PC-9 (cell line): Measurements from ENCODE around the gene SH3GL3. TPM values are rescaled to one million over a fixed set of nuclear protein-coding genes. Genes with fewer than 3 reads are reported as not detected.

Experiments
- BruUV-seq: library from RNA; stranded (reverse); fragments of 400-500 nt; replicated peaks from 2 replicates; lab custom pipeline; 2021; lab: Mats Ljungman, UMichigan
- CTCF ChIA-PET: fragments of 300-600 bp; sonication (Branson Sonifier 250); formaldehyde crosslinking; loops from one replicate; lab custom pipeline; 2022; ENCODE audit warnings: antibody characterized with exemption; lab: Charles Lee
- POLR2A ChIA-PET: fragments of 300-600 bp; sonication (Branson Sonifier 250); formaldehyde crosslinking; loops from one replicate; lab custom pipeline; 2022; ENCODE audit warnings: antibody characterized with exemption; ENCODE audit not compliant: unreplicated experiment; lab: Charles Lee
- DNase-seq, 2 experiments: peaks; one replicate each; pipeline versions ENCODE4 v3.0.0 to v3.0.0-alpha.2; 2015 to 2022; ENCODE audit warnings: mixed read lengths in 1 of 2
- H2AFZ ChIP-seq: fragments of 200-600 bp; sonication (generic); 2 replicates; pipeline ENCODE4 v1.8.1; 2017; ENCODE audit warnings: antibody characterized with exemption
- H3F3A ChIP-seq: fragments of 200-600 bp; sonication (generic); 2 replicates; pipeline ENCODE4 v1.8.1; 2017; ENCODE audit warnings: antibody characterized with exemption, mild to moderate bottlenecking, low read depth; ENCODE audit not compliant: insufficient read depth
- H3K27ac ChIP-seq: fragments of 200-600 bp; sonication (generic); 2 replicates; pipeline ENCODE4 v1.6.1; 2016; ENCODE audit warnings: mixed run types
- H3K27me3 ChIP-seq: fragments of 200-600 bp; sonication (generic); 2 replicates; pipeline ENCODE4 v1.6.1; 2016; ENCODE audit warnings: low read depth, mixed run types; ENCODE audit not compliant: insufficient read depth
- H3K36me3 ChIP-seq: fragments of 200-600 bp; sonication (generic); 2 replicates; pipeline ENCODE4 v1.6.1; 2016; ENCODE audit warnings: low read depth, mixed run types
- H3K4me1 ChIP-seq: fragments of 200-600 bp; sonication (generic); replicated peaks from 2 replicates; pipeline ENCODE4 v1.6.1; 2016; ENCODE audit warnings: mixed run types; ENCODE audit not compliant: insufficient read depth
- H3K4me2 ChIP-seq: fragments of 200-600 bp; sonication (generic); 2 replicates; pipeline ENCODE4 v1.6.1; 2017; ENCODE audit warnings: mixed run types
- H3K4me3 ChIP-seq: fragments of 200-600 bp; sonication (generic); 2 replicates; pipeline ENCODE4 v1.6.1; 2016; ENCODE audit warnings: mixed run types
- H3K79me2 ChIP-seq: fragments of 200-600 bp; sonication (generic); 2 replicates; pipeline ENCODE4 v1.6.1; 2017; ENCODE audit warnings: low read depth, mixed run types
- H3K9me2 ChIP-seq: fragments of 200-600 bp; sonication (generic); 2 replicates; pipeline ENCODE4 v1.8.1; 2017; ENCODE audit warnings: mild to moderate bottlenecking; ENCODE audit not compliant: insufficient read depth
- H3K9me3 ChIP-seq: fragments of 200-600 bp; sonication (generic); 2 replicates; pipeline ENCODE4 v1.8.1; 2016; ENCODE audit warnings: low read depth; ENCODE audit not compliant: insufficient read depth
- H4K20me1 ChIP-seq: fragments of 200-600 bp; sonication (generic); 2 replicates; pipeline ENCODE4 v1.8.1; 2017; ENCODE audit not compliant: insufficient read depth
- CTCF ChIP-seq: fragments of 200-600 bp; sonication (generic); conservative IDR thresholded peaks from 2 replicates; pipeline ENCODE4 v1.6.1; 2017; ENCODE audit warnings: mixed run types, antibody characterized with exemption, mild to moderate bottlenecking, moderate library complexity
- EZH2 ChIP-seq: fragments of 200-600 bp; sonication (generic); IDR thresholded peaks from 2 replicates; pipeline ENCODE4 v1.8.0; 2017; ENCODE audit warnings: antibody characterized with exemption, low read depth
- intact Hi-C: fragments of 100-400 bp; cut with micrococcal nuclease; formaldehyde crosslinking; loops from one replicate; pipeline ENCODE4 v1.10.0; 2022; ENCODE audit not compliant: unreplicated experiment
- total RNA-seq: library from RNA; stranded (reverse); gene quantifications from 2 replicates; pipeline ENCODE4 v1.2.3, GENCODE V29; 2021

SH3GL3 gene
- total RNA-seq, 1 experiment from 2014 or later = 0.22 TPM

GRCh38 chr15:83554558-83554957 lies 107.4 kb downstream of the SH3GL3 start:
- H4K20me1 ChIP-seq = no peaks in the 10 kb centered on the region
- intact Hi-C loops = no loop called here
- no peaks in the 10 kb centered on the region for H3K4me1 ChIP-seq
- no peak for DNase-seq
- H3F3A ChIP-seq = no peaks in the 10 kb centered on the region
- CTCF ChIA-PET = no interaction called here
- no peaks in the 10 kb centered on the region for H3K9me2 ChIP-seq
- TF ChIP-seq EZH2 (no peak), CTCF (no peak)
- H3K79me2 ChIP-seq = no peaks in the 10 kb centered on the region
- H3K36me3 ChIP-seq = no peaks in the 10 kb centered on the region
- H2AFZ ChIP-seq = no peak overlapping the region
- H3K4me2 ChIP-seq = no peak overlapping the region
- H3K27me3 ChIP-seq = no peaks in the 10 kb centered on the region
- no TSS peak for BruUV-seq
- H3K27ac ChIP-seq = no peak overlapping the region
- POLR2A ChIA-PET = no interaction called here
- peaks cover 7% of the 10 kb centered on the region; the same call in 1 of the 2 replicates for H3K9me3 ChIP-seq
- H3K4me3 ChIP-seq = no peak overlapping the region

DNA sequence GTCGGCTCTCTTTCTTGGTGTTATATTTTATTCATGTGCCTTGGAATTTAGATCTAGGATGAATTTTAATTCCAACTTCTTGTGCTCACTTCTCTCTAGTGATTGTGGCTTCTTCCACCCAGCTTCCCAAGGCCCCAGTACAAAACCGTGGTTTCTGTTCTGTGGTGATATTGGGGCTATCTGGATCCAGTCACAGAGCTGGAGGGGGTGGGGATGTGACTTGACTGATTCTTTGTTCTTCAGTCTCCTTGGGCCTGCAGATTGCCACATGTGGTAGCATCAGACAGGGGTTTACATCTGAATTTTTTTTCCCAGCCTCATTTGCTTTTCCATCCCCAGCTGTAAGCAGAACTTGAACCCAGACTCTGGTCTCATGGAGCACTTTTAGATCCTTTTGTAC lies 108.2 kb downstream of the SH3GL3 start:
- intact Hi-C loops = loop anchor here (5.0 kb wide), 1 partner anchor 173 kb away; no protein-coding TSS in a partner anchor
- H2AFZ ChIP-seq = no peak overlapping the region
- TF ChIP-seq EZH2 (no peak), CTCF (no peak)
- POLR2A ChIA-PET = no interaction called here
- no peak for DNase-seq
- CTCF ChIA-PET = no interaction called here
- H3K27ac ChIP-seq = no peak overlapping the region
- no peaks in the 10 kb centered on the region for H3K36me3 ChIP-seq
- no TSS peak for BruUV-seq
- H3K4me1 ChIP-seq = no peaks in the 10 kb centered on the region
- peaks cover 7% of the 10 kb centered on the region; the same call in 1 of the 2 replicates for H3K9me3 ChIP-seq
- no peaks in the 10 kb centered on the region for H3K27me3 ChIP-seq
- H3K4me3 ChIP-seq = no peak overlapping the region
- H3K4me2 ChIP-seq = no peak overlapping the region
- H3K79me2 ChIP-seq = no peaks in the 10 kb centered on the region
- H4K20me1 ChIP-seq = no peaks in the 10 kb centered on the region
- no peaks in the 10 kb centered on the region for H3F3A ChIP-seq
- H3K9me2 ChIP-seq = no peaks in the 10 kb centered on the region

- peaks cover 7% of the 10 kb centered on the region; the same call in 1 of the 2 replicates for H3K9me3 ChIP-seq
- H3K36me3 ChIP-seq = no peaks in the 10 kb centered on the region
- ChIA-PET POLR2A (no interaction called here), CTCF (no interaction called here)
- H3K79me2 ChIP-seq = no peaks in the 10 kb centered on the region
- no peaks in the 10 kb centered on the region for H3K27me3 ChIP-seq
- H3K4me2 ChIP-seq = no peak overlapping the region
- BruUV-seq = no TSS peak
- no peak overlapping the region for H3K27ac ChIP-seq
- H3K4me3 ChIP-seq = no peak overlapping the region
- H3F3A ChIP-seq = no peaks in the 10 kb centered on the region
- H2AFZ ChIP-seq = no peak overlapping the region
- TF ChIP-seq EZH2 = no peak
- no peak for TF ChIP-seq CTCF
- no peaks in the 10 kb centered on the region for H4K20me1 ChIP-seq
- DNase-seq = no peak
- intact Hi-C loops = loop anchor here (5.0 kb wide), 1 partner anchor 174 kb away; no protein-coding TSS in a partner anchor
- H3K4me1 ChIP-seq = no peaks in the 10 kb centered on the region
- H3K9me2 ChIP-seq = no peaks in the 10 kb centered on the region
These were observed 108.9 kb downstream of the SH3GL3 start for GRCh38 chr15:83556068-83556467.
